IPS DF 6.9 (cell line): Measurements from ENCODE around the gene TAF4B.

Experiments used
- DNase-seq: peaks from one replicate; pipeline ENCODE4 v3.0.0-alpha.2; 2013; ENCODE audit warnings: low read depth, low spot score
- H3K27ac ChIP-seq: one replicate; pipeline ENCODE4 v1.5.1; 2013; ENCODE audit warnings: low read length, control low read depth
- H3K27me3 ChIP-seq: 2 replicates; pipeline ENCODE4 v1.6.1; 2013; ENCODE audit warnings: mild to moderate bottlenecking, low read length; ENCODE audit not compliant: control insufficient read depth, insufficient read depth
- H3K36me3 ChIP-seq: 2 replicates; pipeline ENCODE4 v1.6.1; 2013; ENCODE audit warnings: low read length; ENCODE audit not compliant: control insufficient read depth, insufficient read depth
- H3K4me1 ChIP-seq: 2 replicates; pipeline ENCODE4 v1.6.1; 2013; ENCODE audit warnings: low read length; ENCODE audit not compliant: control insufficient read depth, insufficient read depth
- H3K4me3 ChIP-seq: 2 replicates; pipeline ENCODE4 v1.5.1; 2013; ENCODE audit warnings: mild to moderate bottlenecking, low read length
- H3K9me3 ChIP-seq: 2 replicates; pipeline ENCODE4 v1.6.1; 2013; ENCODE audit warnings: low read length, inconsistent platforms; ENCODE audit not compliant: control insufficient read depth, insufficient read depth
- WGBS: extraction: QIAGEN DNeasy Blood & Tissue Kit; methylation state at CpG from one replicate; pipeline ENCODE4 v1.1.7; 2013; ENCODE audit warnings: mixed read lengths, missing lambda C conversion rate; ENCODE audit not compliant: insufficient read length, insufficient coverage; 5-methylcytosine and 5-hydroxymethylcytosine counted together

TAF4B gene

GRCh38 chr18:26406854-26407517 is 180.7 kb downstream of the TAF4B start:
- H3K36me3 ChIP-seq = no peaks in the 10 kb centered on the region
- H3K4me1 ChIP-seq = no peaks in the 10 kb centered on the region
- H3K27me3 ChIP-seq = no peaks in the 10 kb centered on the region
- no CpG with 5 or more reads among the region's 15 CpGs for WGBS
- no peak overlapping the region for H3K4me3 ChIP-seq
- no peaks in the 10 kb centered on the region for H3K9me3 ChIP-seq
- H3K27ac ChIP-seq = no peak overlapping the region
- no peak for DNase-seq

GRCh38 chr18:26407736-26408601 is 181.7 kb downstream of the TAF4B start:
- Histone ChIP-seq H3K27me3 (no peaks in the 10 kb centered on the region), H3K9me3 (no peaks in the 10 kb centered on the region), H3K27ac (no peak overlapping the region), H3K36me3 (no peaks in the 10 kb centered on the region), H3K4me3 (no peak overlapping the region), H3K4me1 (no peaks in the 10 kb centered on the region)
- DNase-seq = no peak
- WGBS = no CpG with 5 or more reads among the region's 16 CpGs

- H3K4me1 ChIP-seq = 0 out of 2 replicates have a peak, but pooled peaks cover 1% of the 10 kb centered on the region
- H3K27ac ChIP-seq = no peak overlapping the region
- H3K9me3 ChIP-seq = no peaks in the 10 kb centered on the region
- H3K36me3 ChIP-seq = no peaks in the 10 kb centered on the region
- no CpG with 5 or more reads among the region's 4 CpGs for WGBS
- DNase-seq = no peak
- H3K4me3 ChIP-seq = no peak overlapping the region
- no peaks in the 10 kb centered on the region for H3K27me3 ChIP-seq
Observed at GRCh38 chr18:26409091-26409490, 182.8 kb downstream of the TAF4B start.

- Histone ChIP-seq H3K36me3 (no peaks in the 10 kb centered on the region), H3K9me3 (no peaks in the 10 kb centered on the region), H3K4me3 (no peak overlapping the region), H3K4me1 (peaks cover 3% of the 10 kb centered on the region; the same call in 1 of the 2 replicates), H3K27me3 (no peaks in the 10 kb centered on the region), H3K27ac (peak overlapping the region; percentile 45)
- no CpG with 5 or more reads among the region's 4 CpGs for WGBS
- no peak for DNase-seq
Observed at GRCh38 chr18:26414901-26415440, 188.7 kb downstream of the TAF4B start.

GRCh38 chr18:26415631-26416030 is 189.4 kb downstream of the TAF4B start:
- no peak overlapping the region for H3K4me3 ChIP-seq
- H3K36me3 ChIP-seq = no peaks in the 10 kb centered on the region
- 100% methylated on average over 1 of the region's 7 CpGs for WGBS
- no peaks in the 10 kb centered on the region for H3K9me3 ChIP-seq
- H3K4me1 ChIP-seq = peaks cover 3% of the 10 kb centered on the region; the same call in 1 of the 2 replicates
- no peaks in the 10 kb centered on the region for H3K27me3 ChIP-seq
- H3K27ac ChIP-seq = no peak overlapping the region
- DNase-seq = no peak

- no peak for DNase-seq
- Histone ChIP-seq H3K27me3 (no peaks in the 10 kb centered on the region), H3K4me1 (peaks cover 3% of the 10 kb centered on the region; the same call in 1 of the 2 replicates), H3K36me3 (no peaks in the 10 kb centered on the region), H3K4me3 (no peak overlapping the region), H3K9me3 (no peaks in the 10 kb centered on the region), H3K27ac (no peak overlapping the region)
- no CpG with 5 or more reads among the region's 8 CpGs for WGBS
Observed at GRCh38 chr18:26416652-26417150, 190.5 kb downstream of the TAF4B start.

- Histone ChIP-seq H3K27ac (no peak overlapping the region), H3K4me1 (peaks cover 3% of the 10 kb centered on the region; the same call in 1 of the 2 replicates), H3K36me3 (no peaks in the 10 kb centered on the region), H3K9me3 (no peaks in the 10 kb centered on the region), H3K27me3 (no peaks in the 10 kb centered on the region), H3K4me3 (no peak overlapping the region)
- no peak for DNase-seq
- no CpG with 5 or more reads among the region's 12 CpGs for WGBS
Observed at GRCh38 chr18:26417190-26417589, 190.9 kb downstream of the TAF4B start.

GRCh38 chr18:26418225-26418624 is 192.0 kb downstream of the TAF4B start:
- no peaks in the 10 kb centered on the region for H3K9me3 ChIP-seq
- H3K4me1 ChIP-seq = peaks cover 5% of the 10 kb centered on the region
- WGBS = no CpG with 5 or more reads among the region's 4 CpGs
- no peak overlapping the region for H3K27ac ChIP-seq
- no peaks in the 10 kb centered on the region for H3K36me3 ChIP-seq
- no peak for DNase-seq
- H3K27me3 ChIP-seq = no peaks in the 10 kb centered on the region
- H3K4me3 ChIP-seq = no peak overlapping the region

- Histone ChIP-seq H3K4me1 (peaks cover 4% of the 10 kb centered on the region), H3K36me3 (no peaks in the 10 kb centered on the region), H3K4me3 (no peak overlapping the region), H3K27ac (no peak overlapping the region), H3K27me3 (no peaks in the 10 kb centered on the region), H3K9me3 (no peaks in the 10 kb centered on the region)
- no CpG with 5 or more reads among the region's 9 CpGs for WGBS
- DNase-seq = no peak
Observed at GRCh38 chr18:26419746-26420145, 193.5 kb downstream of the TAF4B start.

- Histone ChIP-seq H3K27me3 (no peaks in the 10 kb centered on the region), H3K27ac (no peak overlapping the region), H3K4me3 (no peak overlapping the region), H3K36me3 (no peaks in the 10 kb centered on the region), H3K9me3 (no peaks in the 10 kb centered on the region), H3K4me1 (peaks cover 2% of the 10 kb centered on the region; the same call in 1 of the 2 replicates)
- DNase-seq = no peak
- no CpG with 5 or more reads among the region's 6 CpGs for WGBS
Observed at GRCh38 chr18:26421503-26421902, 195.3 kb downstream of the TAF4B start.
